ENCODE measurements around the gene MDM2. TPM values are rescaled to one million over a fixed set of nuclear protein-coding genes. Genes with fewer than 3 reads are reported as not detected.
A peak's percentile ranks its signal among the peaks of the same experiment; 100 is the strongest.

The MDM2 gene
- polyA plus RNA-seq, 3 donors = 16.2 to 39.9 (median 27.6) TPM

DNA sequence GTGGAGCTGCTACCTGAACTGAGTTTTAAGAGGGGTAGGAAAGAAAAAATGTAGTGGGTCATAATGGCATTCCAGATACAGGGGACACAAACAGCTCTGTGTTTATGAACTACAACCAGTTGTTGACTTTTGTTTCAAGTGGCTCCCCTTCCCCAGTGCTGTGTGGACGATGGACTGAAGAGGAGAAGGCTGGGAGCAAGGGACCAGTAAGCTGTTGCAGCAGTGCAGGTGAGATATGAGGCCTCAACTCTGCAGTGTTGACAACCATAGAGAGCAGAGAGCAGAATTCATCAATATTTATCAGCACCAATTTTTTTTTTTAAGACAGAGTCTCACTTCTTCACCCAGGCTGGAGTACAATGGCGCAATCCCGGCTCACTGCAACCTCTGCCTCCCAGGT is 46.6 kb downstream of the MDM2 start:
- no peak overlapping the region for H3K9ac ChIP-seq (ENCODE audit: insufficient read depth, low read length, poor library complexity, severe bottlenecking)
- peaks cover 0 to 2% (median 0%) of the 10 kb centered on the region in 3 donors for H3K27me3 Mint-ChIP-seq (ENCODE audit: low read depth in 3 of 3)
- no peak overlapping the region for H3K4me3 ChIP-seq (replicated peaks in 1 of 3; ENCODE audit: low read depth in 2 of 3, low read length in 3 of 3)
- no peaks in the 10 kb centered on the region for H3K79me2 ChIP-seq (ENCODE audit: insufficient read depth, low read length)
- intact Hi-C loops (cut with micrococcal nuclease) = loop anchor here in 1 of 2 donors (10.0 kb wide), 1 partner anchor 220 kb away; no protein-coding TSS in a partner anchor
- H4K20me1 ChIP-seq (ENCODE audit: insufficient read depth, low read length) = no peaks in the 10 kb centered on the region
- no peaks in the 10 kb centered on the region for H3K4me1 ChIP-seq (ENCODE audit: control insufficient read depth in 1 of 2, insufficient read depth in 2 of 2, low read length in 2 of 2)
- peak overlapping the region in 1 of 7 donors; percentile 46 for H3K27ac Mint-ChIP-seq
- no peak overlapping the region for H3K27ac ChIP-seq (ENCODE audit: low read depth in 1 of 2, low read length in 2 of 2)
- no peak overlapping the region for H3K4me2 ChIP-seq (replicated peaks; ENCODE audit: extremely low read depth, low read length, poor library complexity, severe bottlenecking)
- DNase-seq = no peak
- H3K36me3 Mint-ChIP-seq = peaks cover 39 to 41% of the 10 kb centered on the region in 2 donors
- peaks cover 23 to 42% of the 10 kb centered on the region in 2 donors for H3K36me3 ChIP-seq (replicated peaks in 1 of 2; ENCODE audit: control insufficient read depth in 1 of 2, insufficient read depth in 2 of 2, low read length in 2 of 2)
- no peak overlapping the region for H3K4me3 Mint-ChIP-seq
- H3K9me3 ChIP-seq (replicated peaks in 1 of 2; ENCODE audit: control insufficient read depth in 1 of 2, insufficient read depth in 1 of 2, low read length in 2 of 2) = no peaks in the 10 kb centered on the region
- TF ChIP-seq, protein P1, sequence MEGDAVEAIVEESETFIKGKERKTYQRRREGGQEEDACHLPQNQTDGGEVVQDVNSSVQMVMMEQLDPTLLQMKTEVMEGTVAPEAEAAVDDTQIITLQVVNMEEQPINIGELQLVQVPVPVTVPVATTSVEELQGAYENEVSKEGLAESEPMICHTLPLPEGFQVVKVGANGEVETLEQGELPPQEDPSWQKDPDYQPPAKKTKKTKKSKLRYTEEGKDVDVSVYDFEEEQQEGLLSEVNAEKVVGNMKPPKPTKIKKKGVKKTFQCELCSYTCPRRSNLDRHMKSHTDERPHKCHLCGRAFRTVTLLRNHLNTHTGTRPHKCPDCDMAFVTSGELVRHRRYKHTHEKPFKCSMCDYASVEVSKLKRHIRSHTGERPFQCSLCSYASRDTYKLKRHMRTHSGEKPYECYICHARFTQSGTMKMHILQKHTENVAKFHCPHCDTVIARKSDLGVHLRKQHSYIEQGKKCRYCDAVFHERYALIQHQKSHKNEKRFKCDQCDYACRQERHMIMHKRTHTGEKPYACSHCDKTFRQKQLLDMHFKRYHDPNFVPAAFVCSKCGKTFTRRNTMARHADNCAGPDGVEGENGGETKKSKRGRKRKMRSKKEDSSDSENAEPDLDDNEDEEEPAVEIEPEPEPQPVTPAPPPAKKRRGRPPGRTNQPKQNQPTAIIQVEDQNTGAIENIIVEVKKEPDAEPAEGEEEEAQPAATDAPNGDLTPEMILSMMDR (IDR thresholded peaks at IDR 0.05) = no peak
- H2AFZ ChIP-seq (ENCODE audit: insufficient read depth, low read depth, low read length, poor library complexity, severe bottlenecking) = no peak overlapping the region
- H3K9me3 Mint-ChIP-seq = no peaks in the 10 kb centered on the region
- 100% methylated on average over 1 of the region's 3 CpGs for WGBS (ENCODE audit: insufficient coverage)
- no peaks in the 10 kb centered on the region for H3K27me3 ChIP-seq (ENCODE audit: control insufficient read depth in 2 of 2, insufficient read depth in 2 of 2, low read length in 2 of 2)
- H3K4me1 Mint-ChIP-seq = no peaks in the 10 kb centered on the region

DNA sequence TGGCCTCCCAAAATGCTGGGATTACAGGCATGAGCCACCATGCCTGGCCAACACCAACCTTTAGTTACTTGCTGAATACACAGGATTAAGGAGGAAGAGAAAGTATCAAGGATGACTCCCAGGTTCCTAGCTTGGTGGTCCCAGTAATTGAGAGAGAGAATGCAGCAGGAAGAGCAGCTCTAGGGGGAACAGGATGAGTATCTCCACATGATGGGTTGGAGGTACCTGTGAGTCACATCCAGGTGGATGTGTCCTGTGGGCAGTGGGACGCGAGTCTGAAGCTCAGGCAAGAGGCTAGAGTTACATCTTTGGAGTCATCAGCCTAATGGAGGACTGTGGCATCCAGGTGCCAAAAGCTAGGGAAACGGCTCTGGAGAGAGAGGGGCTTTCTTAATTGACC is 47.1 kb downstream of the MDM2 start:
- Mint-ChIP-seq H3K4me3 (no peak overlapping the region), H3K27ac (no peak overlapping the region), H3K36me3 (peaks cover 40 to 41% of the 10 kb centered on the region in 2 donors), H3K9me3 (no peaks in the 10 kb centered on the region), H3K27me3 (ENCODE audit: low read depth in 3 of 3) (peaks cover 0 to 2% (median 0%) of the 10 kb centered on the region in 3 donors), H3K4me1 (no peaks in the 10 kb centered on the region)
- H3K9ac ChIP-seq (ENCODE audit: insufficient read depth, low read length, poor library complexity, severe bottlenecking) = no peak overlapping the region
- no peaks in the 10 kb centered on the region for H3K4me1 ChIP-seq (ENCODE audit: control insufficient read depth in 1 of 2, insufficient read depth in 2 of 2, low read length in 2 of 2)
- no peaks in the 10 kb centered on the region for H3K79me2 ChIP-seq (ENCODE audit: insufficient read depth, low read length)
- 94% methylated on average over 2 of the region's 3 CpGs for WGBS (ENCODE audit: insufficient coverage)
- DNase-seq = no peak
- peaks cover 23 to 42% of the 10 kb centered on the region in 2 donors for H3K36me3 ChIP-seq (replicated peaks in 1 of 2; ENCODE audit: control insufficient read depth in 1 of 2, insufficient read depth in 2 of 2, low read length in 2 of 2)
- H4K20me1 ChIP-seq (ENCODE audit: insufficient read depth, low read length) = no peaks in the 10 kb centered on the region
- H2AFZ ChIP-seq (ENCODE audit: insufficient read depth, low read depth, low read length, poor library complexity, severe bottlenecking) = no peak overlapping the region
- H3K4me3 ChIP-seq (replicated peaks in 1 of 3; ENCODE audit: low read depth in 2 of 3, low read length in 3 of 3) = no peak overlapping the region
- TF ChIP-seq, protein P1 (IDR thresholded peaks at IDR 0.05) = no peak
- H3K9me3 ChIP-seq (replicated peaks in 1 of 2; ENCODE audit: control insufficient read depth in 1 of 2, insufficient read depth in 1 of 2, low read length in 2 of 2) = no peaks in the 10 kb centered on the region
- no peak overlapping the region for H3K27ac ChIP-seq (ENCODE audit: low read depth in 1 of 2, low read length in 2 of 2)
- no peak overlapping the region for H3K4me2 ChIP-seq (replicated peaks; ENCODE audit: extremely low read depth, low read length, poor library complexity, severe bottlenecking)
- intact Hi-C loops (cut with micrococcal nuclease) = loop anchor here in 1 of 2 donors (10.0 kb wide), 1 partner anchor 220 kb away; no protein-coding TSS in a partner anchor
- no peaks in the 10 kb centered on the region for H3K27me3 ChIP-seq (ENCODE audit: control insufficient read depth in 2 of 2, insufficient read depth in 2 of 2, low read length in 2 of 2)
